Non-pigmented ciliary epithelial cell (primary cell): ENCODE measurements around the gene JAZF1.
A peak's percentile ranks its signal among the peaks of the same experiment; 100 is the strongest.

Experiments used
- DNase-seq: peaks from one replicate; pipeline ENCODE4 v3.0.0-alpha.2; 2010; ENCODE audit warnings: low read depth

The JAZF1 gene

GRCh38 chr7:27835376-27835775 is 345.2 kb downstream of the JAZF1 start:
- DNase-seq, result no peak

- DNase-seq, result no peak
Observed at GRCh38 chr7:27834179-27834921, 346.2 kb downstream of the JAZF1 start.

- no peak for DNase-seq
Observed at GRCh38 chr7:27826357-27826756, 354.2 kb downstream of the JAZF1 start.

- DNase-seq, result no peak
Observed at GRCh38 chr7:27825891-27826290, 354.7 kb downstream of the JAZF1 start.

- DNase-seq, result no peak
Observed at GRCh38 chr7:27822245-27822644, 358.4 kb downstream of the JAZF1 start.

- DNase-seq, result no peak
Observed at GRCh38 chr7:27812706-27813105, 367.9 kb downstream of the JAZF1 start.

- DNase-seq, result no peak
Observed at GRCh38 chr7:27810186-27810585, 370.4 kb downstream of the JAZF1 start.

- peak; percentile 43 for DNase-seq
Observed at GRCh38 chr7:27808626-27809025, 372.0 kb downstream of the JAZF1 start.

GRCh38 chr7:27804139-27804538 is 376.5 kb downstream of the JAZF1 start:
- DNase-seq, result no peak

- DNase-seq, result no peak
Observed at GRCh38 chr7:27802999-27803398, 377.6 kb downstream of the JAZF1 start.

- DNase-seq, result no peak
Observed at GRCh38 chr7:27799212-27799611, 381.4 kb downstream of the JAZF1 start.

- DNase-seq, result no peak
Observed at GRCh38 chr7:27795977-27796376, 384.6 kb downstream of the JAZF1 start.

GRCh38 chr7:27793780-27794179 is 386.8 kb downstream of the JAZF1 start:
- peak; percentile 17 for DNase-seq

GRCh38 chr7:27788437-27788836 is 392.2 kb downstream of the JAZF1 start:
- no peak for DNase-seq

- no peak for DNase-seq
Observed at GRCh38 chr7:27784399-27785053, 396.1 kb downstream of the JAZF1 start.

- no peak for DNase-seq
Observed at GRCh38 chr7:27782849-27783248, 397.7 kb downstream of the JAZF1 start.

- no peak for DNase-seq
Observed at GRCh38 chr7:27781188-27781587, 399.4 kb downstream of the JAZF1 start.
